GM12892 (cell line): ENCODE data around the gene FKBP6.

Source experiments
- POLR2A ChIP-seq: IDR thresholded peaks from 2 replicates; pipeline ENCODE4 v1.6.1; 2011; ENCODE audit warnings: low read depth, low read length, control low read depth
- POLR2AphosphoS5 ChIP-seq: IDR thresholded peaks from 2 replicates; pipeline ENCODE4 v1.6.1; 2011; ENCODE audit warnings: low read depth, low read length, control low read depth

DNA sequence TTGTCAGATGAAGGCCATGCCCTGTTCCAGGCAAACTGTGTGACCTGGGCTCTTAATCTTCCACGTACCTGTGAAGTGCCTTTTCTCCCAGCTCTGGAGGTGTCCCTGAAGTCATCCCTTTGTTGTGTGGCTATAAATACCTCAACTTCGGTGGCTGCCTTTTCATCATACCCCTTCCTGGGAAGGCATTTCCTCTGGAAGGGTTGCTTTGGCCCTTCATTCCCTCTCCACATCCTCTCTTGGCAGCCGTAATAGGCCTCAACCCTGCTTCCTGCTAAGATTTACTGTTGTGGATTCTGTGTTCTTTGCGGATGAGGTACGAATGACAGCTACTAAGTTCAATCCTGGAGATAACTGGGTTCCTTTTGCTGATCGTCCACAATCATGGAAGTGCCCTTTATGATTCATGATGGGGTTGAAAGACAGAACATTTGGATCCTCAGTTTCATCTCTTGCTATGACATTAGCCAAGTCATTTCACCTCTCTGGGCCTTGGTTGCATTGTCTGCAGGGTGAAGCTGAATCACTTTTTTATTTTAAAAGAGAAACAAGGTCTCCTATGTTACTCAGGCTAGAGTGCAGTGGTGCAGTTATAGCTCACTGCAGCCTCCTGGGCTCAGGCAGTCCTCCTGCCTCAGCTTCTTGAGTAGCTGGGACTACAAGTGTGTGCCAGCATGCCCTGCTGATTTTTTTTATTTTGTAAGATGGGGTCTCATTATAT lies 23.6 kb downstream of the FKBP6 start:
- no peak for TF ChIP-seq POLR2A
- no peak for TF ChIP-seq POLR2AphosphoS5
